GM18868 (cell line): ENCODE measurements around the gene ZNF750.

Experiments
- ATAC-seq: cut with Tn5 transposase; IDR thresholded peaks from one replicate; pipeline ENCODE4 v1.9.1; 2021; ENCODE audit warnings: mild to moderate bottlenecking, moderate library complexity; ENCODE audit not compliant: unreplicated experiment

The ZNF750 gene

DNA sequence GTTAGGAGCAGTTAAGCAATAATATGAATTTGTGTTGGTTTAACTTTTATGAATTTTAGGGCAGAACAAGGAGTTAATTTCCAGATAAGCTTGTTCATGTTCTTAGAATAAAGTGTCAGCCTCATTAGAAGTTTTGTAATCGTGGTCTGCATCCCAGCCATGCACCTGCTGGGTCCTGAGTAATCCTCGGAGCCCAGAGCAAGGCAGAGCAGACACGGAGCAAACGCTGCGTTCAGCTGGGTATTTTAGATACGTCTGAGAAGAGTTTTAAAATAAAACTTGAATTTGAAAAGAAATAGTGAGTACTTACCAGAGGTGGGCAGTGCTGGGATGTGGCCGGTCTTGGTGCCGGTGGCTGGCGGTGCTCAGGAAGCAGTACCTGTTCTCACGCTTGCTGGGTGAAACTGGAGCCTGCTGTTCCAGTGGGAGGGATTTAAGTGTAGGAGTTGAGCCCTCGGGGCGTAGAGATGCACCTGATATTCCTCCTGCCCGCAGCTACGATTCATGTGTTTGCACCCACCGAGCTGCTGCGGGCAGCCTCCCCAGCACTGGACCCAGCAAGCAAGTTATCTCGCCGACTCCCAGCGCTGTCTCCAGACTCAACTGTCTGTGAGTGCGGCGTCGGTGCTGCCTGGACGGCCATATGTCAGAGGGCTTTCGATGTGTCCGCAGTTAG lies at the start of gene ZNF750:
Gene ZNF750, minus strand, starts transcription at position 406 of the 676 bp plus-strand sequence. CDS start 7,568 bp downstream, outside the sequence.
- ATAC-seq, result no peak

DNA sequence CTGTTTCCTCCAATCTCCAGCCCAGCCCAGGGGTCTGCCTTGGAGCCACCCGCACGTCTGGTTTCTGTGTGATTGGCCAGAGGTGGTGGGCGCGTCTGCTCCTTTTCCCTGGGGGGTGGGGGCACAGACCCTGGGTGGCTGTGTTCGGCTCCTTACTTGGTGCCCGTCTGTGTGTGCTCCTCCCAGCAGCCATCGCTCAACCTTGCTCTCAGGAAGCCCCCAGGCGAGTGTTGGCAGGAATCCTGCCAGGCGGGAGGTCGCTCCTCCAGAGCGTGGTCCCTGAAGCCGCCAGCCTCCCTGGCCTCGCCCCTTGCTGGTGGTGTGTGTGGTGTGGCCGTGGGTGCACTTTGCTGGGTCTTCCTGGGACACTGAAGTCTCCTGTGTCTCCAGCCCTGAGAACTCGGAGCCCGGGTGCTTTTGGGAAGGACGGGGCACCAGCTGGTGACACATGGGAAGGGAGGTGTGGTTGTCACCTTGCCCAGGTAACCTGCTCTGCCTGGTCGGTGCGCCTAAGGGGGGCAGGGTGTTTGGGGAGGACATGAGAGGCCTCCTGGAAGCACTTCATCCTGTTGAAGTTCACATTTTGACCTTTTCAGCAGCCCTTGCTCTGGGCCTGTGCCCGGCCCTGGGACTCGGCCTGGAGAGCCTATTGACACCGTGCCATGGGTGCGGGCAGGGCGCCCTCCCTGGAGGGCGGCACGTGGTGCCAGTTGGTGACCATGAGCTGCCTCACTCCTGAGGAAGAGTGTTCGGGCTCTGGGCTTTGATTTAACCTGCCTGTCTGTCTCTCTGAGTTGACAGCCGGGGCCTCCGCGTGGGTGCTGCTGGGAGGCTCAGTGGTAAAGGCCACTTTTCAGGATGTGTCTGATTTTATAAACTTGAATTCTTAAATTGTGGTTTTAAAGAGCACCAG lies 49.0 kb upstream of the ZNF750 start:
- ATAC-seq, result no peak

DNA sequence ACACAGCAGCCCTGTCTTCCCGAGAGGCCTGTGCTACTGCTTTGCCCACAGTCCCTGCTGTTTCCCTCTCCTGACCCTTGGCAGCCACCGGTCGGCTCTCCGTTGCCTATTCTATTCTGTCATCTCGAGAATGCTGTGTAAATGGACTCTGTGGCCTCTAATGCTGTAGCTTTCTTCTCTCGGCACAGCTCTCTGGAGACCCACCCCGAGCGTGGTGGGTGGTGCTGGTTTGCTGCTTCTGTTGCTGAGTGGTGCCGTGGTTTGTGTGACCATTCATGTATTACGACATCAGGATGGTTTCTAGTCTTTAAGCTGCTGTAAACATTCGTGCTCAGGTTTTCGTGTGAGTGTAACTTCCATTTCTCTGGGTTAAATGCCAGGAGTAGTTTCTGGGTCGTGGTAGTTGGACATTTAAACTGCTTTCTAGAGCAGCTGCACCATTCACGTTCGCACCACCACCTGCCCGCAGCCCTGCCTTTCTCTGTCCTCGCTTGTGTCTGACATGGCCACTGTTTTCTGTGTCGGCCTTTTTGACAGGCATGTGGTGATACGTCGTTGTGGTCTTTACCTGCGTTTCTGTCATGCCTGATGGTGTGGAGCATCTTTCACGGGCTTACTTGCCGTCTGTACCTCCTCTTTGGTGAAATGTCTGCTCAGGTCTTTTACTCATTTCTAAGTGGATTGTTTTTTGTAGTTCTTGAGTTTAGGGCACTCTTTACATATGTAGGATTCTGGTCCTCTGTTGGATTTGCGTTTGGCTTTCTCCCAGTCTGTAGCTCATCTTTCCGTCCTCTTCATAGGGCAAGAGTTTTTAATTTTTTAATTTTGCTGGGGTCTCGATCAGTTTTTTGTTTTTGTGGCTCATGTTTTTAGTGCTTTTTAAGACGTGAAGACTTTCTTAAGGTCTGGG lies 47.7 kb upstream of the ZNF750 start:
- no peak for ATAC-seq

DNA sequence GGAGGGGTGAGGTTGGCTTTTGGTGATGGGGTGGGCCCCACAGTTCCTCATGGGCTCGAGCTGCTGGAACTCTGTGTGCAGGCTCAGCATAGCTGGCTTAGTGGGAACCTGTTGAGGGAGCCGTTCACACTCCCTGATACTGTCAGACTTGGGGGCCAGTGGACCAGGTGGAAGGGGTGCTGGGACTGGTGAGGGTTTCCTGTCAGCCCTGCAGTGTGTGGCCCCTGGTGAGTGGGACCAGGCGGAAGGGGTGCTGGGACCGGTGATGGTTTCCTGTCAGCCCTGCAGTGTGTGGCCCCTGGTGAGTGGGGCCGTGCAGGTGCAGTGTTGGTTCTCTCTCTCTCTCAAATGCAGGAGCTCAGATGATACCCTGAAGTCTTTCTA lies 45.1 kb upstream of the ZNF750 start:
- no peak for ATAC-seq

DNA sequence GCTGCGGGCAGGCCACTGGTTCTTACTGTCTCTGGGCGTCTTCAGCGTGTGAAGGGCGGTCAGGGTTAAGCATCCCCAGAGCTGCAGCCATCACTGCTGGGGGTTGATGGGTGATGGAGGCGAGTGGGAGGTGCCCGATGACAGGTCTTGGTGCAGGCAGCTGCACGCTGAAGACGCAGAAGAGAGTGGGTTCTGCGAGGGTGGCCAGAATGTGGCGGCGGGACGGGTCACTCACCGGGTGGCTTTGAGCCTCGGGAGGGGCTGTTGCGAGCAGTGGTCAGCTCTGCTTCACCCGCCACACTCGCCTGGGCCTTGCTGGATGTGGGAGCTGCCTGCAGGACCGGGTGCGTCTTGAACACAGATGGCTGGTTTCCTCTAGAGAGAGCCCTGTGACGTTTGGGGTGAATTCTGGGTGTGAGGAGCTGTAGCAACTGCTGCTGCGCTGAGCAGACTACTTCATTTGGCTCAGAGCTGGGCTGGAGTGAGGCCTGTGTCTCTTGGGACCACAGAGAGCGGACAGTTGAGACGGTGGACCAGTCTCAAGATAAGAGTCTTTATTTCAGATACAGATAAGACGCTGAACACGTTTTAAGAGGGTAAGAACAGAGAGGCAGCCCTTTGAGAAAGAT lies 44.6 kb upstream of the ZNF750 start:
- no peak for ATAC-seq

DNA sequence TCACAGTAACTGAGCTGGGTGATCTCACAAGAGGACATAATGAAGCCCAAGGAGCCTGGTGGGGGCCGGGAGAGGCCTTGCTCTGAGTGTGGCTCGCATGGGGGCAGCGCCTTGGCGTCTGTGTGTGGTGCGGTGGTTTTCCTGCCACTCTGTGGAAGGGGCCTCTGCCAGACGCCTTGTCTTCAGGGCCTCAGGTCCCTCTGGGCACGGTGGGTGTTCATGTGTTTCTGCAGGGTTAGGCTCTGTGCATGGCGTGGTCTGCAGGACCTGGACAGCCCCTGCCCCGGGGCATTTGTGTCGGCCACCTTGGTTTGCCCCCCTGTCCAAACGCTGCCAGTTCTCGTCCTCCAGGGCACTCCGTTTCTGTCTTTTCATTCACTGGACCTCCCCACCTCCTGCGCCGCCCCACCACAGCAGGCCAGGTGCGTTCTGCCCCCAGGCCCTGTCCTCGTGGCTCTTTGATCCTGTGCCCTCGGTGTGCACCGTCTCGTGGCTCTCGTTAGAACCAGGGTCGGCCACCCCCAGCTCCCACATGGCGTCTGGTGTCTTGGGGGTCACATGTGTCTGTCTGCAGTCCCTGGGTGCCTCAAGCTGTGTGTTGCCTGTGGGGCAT lies 43.7 kb upstream of the ZNF750 start:
- no peak for ATAC-seq

DNA sequence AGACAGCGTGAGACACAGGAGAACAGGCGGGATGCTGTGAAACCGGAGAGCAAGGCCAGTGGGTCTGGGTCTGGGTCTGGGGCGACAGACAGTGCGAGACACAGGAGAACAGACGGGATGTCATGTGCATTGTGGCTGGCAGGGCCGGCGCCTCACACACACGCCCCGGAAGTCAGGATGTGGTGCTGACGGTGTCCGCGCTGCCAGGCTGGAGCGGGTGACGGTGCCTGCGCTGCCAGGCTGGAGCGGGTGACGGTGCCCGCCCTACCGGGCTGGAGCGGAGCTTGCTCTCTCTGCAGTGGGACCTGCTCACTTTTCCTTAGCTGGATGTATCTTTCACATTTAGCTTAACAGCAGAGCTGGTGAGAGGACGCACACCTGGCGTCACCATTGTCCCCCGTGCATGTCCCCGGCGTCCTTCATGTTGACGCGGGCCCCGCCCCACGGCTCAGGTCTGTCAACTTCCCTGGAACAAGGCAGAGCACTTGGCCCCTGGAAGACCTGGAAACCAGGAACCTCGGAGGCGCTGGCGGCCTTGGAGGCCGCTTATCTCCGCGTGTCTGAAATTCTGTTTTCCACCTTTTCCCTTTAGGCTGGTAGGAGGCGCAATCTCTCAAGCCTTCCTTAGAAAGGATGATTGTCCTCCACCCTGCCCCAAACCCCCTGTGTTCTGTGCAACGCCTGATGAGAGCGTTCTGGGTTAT lies 43.0 kb upstream of the ZNF750 start:
- ATAC-seq, result no peak

DNA sequence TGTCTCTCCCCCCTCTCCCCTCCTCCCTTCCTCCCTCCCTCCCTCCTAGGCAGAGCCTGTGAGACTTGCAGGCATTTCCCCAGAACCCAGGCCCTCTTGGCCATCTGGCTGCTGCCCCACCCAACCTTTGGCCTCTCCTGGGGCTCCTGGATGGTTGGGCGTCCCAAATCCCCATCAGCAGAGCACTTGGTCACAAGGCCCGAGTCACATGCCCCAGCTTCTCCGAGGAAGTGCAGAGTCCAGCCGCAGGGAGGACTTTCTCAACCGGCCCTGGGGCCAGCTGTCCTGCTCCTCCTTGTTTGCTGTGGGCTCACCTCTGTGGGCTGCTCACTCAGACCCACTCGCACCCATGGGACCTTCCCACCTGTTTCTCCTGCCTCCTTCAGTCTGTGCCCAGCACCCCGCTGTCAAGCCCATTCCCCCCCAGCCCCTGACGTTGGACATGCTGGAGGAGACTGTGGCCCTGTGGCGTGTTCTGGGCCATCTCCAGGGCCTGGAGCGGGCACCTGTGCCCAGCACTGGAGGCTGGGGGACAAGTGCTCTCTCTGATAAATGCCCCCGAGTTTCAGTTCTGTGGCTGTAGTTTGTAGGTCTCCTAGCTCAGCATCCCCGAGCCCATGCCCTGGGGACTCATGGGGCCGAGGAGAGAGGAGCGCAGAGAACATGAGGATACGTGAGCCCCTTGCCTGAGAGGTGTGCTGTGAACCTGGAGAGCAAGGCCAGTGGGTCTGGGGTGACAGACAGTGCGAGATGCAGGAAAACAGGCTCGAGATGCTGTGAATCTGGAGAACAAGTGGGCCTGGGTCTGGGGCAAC lies 42.3 kb upstream of the ZNF750 start:
- ATAC-seq, result no peak

DNA sequence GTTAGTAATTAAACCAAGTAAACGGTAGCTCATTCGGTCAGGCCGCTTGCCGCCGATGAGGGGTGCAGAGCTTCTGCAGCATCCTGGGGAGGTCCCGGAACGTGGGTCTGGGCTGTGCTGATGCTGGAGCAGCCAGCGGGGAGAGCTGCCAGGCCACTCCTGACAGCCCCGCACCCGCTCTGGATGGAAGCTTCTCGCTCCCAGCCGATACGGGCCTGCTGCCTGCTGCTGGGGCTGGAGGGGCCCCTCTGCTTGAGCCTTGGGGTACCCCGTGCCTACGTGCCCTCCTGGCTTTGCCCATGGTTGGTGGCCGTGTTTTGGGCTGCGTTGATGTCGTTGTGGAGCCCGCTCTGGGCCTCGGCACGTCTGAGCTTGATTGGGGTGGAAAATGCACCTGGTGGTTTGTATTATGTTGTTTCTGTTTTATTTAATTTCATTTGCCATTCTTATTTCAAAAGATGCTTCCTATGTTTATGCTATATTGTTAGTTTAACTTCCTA lies 41.6 kb upstream of the ZNF750 start:
- ATAC-seq, result no peak

DNA sequence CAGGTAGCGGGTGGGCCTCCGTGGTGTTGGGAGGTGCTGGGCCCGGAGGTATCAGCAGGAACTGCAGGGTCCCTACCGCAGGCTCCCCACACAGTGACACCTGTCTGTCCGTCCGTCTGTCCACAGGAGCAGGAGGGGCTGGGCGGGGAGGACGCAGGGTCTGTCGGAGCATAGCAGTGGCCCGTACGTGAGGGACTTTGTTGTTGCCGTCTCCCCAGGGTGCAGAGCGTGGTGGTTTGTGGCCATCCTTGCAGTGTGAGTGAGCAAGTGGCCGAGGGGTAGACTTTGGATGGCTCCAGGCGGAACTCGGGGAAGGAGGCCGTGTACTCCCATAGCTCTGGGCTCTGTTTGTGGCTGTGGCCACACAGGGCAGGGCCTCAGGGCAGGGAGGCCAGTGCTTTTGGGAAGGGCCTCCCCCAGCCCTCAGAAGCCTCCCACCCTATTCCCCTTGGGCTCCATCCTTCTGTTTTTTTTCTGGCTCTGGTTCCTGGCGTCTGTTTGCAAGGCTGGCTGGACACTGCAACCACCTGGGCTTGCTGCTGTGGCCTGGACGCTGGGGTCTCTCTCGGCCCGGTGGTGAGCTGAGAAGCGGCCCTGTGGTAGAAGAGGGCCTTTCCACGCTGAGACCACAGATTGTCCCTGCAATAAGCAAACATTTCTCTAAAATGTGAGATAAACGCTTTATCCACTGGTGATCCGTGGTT lies 41.0 kb upstream of the ZNF750 start:
- no peak for ATAC-seq

DNA sequence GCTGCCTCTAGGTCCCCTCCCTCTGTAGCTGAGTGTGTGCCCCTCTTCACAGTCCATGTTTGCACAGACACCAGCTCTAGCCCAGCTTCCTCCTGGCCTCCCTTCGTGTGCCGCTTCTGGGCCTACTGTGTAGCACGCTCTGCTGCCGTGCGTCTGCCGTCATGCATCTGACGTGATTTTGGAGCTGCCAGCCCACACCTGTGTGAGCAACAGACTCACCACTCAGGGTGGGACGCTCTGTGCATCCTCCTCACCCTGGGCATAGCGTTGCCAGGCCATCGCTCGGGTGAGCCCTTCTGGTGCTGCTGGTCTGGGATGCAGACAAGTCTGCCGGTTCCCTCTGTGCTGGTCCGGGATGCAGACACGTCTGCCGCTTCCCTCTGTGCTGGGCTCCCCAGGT lies 39.4 kb upstream of the ZNF750 start:
- no peak for ATAC-seq

DNA sequence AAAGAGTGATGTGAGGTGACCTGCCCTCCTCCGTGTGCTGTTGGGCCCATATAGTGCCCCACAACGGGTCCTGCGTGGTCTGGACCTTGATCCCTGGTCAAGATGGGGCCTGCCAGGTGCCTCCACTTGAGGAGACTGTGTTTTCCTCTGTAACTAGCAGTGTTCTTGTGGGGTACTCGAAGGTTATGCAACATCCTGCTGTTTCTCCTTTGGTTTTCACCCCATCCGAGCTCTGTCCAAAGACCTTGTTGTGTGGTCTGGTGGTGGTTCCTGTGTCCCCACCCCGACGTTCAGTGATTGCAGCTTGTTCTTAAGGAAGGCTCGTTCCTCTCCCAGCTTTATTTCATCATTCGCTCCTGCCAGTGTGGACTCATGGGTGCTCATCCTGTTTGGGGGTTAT lies 38.7 kb upstream of the ZNF750 start:
- ATAC-seq, result no peak

DNA sequence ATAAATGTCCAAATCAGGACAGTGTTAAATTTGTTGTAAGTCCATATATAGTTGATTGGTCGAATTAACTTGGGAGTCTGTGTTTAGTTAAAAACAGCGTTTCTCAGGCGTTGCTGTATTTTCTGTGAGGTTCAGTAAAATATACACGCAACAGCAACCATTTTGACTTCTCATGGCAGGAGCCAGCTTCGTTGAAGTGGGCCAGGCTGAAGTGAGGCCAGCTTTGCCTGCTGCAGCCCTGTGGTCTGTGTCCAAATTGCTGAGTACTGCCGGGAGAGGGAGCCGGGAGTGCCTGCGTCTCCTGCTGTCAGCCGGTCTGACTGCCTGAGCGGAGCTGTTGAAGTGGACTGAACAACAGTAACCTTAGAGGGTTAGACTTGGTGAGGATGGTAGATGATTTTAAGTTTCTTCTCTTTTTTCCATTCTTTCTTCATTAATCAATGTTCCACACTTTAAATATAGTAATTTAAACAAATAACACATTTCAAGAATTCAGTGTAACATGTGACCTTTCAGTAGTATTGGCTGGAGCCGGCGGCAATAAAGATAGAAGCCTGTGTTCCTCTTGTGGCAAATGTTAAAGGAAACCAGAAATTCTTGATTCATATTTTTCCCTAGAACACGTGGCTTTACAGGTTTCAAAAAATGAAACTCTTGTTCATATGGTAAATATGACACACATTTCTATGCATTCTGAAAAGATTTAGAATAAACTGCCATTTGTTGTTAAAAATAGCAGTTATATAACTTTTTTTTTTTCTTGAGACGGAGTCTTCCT lies 37.0 kb upstream of the ZNF750 start:
- ATAC-seq, result no peak

DNA sequence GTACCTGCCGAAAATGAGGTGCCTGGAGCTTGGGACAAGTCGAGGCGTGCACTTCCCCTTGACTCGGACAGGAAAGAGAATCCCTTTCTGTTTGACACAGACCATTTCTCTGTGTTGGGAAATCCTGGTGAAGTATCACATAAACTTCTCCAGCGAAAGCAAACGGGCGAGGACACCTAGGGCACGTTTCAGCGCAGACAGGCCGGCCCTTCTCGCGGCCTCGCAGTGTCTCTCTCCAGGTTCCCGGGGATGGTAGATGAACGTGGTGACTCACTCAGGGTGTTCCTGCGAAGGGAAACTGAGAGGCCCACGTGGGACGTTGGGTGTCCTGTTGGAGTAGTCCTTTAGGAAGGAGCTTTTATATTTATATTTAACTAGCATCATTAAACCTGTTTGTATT lies 36.3 kb upstream of the ZNF750 start:
- ATAC-seq, result no peak

DNA sequence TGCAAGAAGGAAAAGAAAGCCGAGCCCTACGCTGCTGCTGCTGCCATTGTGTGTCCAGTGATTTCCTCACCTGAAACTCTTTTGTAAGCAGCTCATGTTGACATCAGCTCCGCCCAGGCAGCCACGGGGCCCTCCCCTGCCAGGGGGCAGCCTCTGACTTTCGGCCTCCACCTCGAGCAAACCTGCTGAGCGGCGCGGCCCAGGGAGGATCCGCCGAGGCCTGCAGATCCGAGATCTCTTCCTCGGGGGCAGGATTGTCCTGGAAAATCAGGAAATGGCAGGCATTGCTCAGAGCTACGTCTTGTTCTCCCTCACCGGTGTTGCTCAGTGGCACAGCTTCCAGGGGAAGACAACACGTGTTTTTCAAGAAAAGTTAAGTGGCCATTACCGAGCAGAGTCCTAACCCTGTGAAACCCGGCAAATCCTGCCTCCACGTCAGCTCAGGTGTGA lies 35.6 kb upstream of the ZNF750 start:
- no peak for ATAC-seq

DNA sequence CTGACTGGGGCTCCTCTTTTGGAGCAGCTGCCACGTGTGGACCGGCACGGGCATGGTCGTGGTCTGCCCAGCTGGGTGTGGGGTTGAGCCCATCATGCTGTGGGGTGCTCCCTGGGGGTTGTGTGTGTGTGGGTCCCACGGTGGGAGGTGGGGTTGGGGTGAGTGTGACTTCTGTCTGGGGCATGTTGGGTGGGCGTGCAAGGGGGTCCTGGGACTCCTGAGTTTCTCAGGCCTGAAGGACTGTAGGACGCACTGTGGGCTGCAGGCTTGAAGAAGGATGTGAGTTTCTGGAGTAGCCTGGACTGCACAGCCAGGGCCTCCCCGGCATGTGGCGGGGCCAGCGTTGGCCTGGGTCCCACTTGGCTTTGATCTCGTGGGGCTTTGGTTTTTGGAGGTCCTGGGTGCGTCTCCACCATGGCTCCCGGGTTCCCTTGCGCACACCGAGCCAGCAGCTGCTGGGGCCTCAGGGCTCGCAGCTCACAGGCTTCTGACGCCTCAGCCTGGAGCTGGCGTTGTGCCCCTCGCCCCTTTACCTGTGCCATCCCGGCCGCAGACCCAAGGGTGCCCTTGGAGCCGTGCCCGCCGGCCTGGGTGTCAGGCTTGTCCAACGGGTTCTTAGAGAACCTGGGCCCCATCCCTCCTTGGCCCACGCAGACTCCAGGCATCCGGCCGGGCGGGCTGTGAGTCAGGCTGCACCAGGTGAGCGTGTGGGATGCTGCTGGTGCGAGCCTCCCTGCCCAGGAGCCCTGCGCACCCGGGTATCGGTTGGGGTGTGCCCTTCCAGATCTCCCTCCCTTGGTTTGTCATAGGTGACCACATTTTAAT lies 34.4 kb upstream of the ZNF750 start:
- ATAC-seq, result no peak
